Neuronal stem cell (in vitro differentiated cells): ENCODE results near the gene GCN1.
"Not testable (repeated sequence)": the region's sequence is repeated elsewhere in the genome, so short reads cannot be mapped to it uniquely, and the experiment has no call there.

Source experiments
- DNase-seq: peaks from one replicate; pipeline ENCODE4 v3.0.0-alpha.2; 2013; ENCODE audit warnings: low spot score
- H2AFZ ChIP-seq: one replicate; pipeline ENCODE4 v1.6.1; 2013; ENCODE audit warnings: mild to moderate bottlenecking, low read length, inconsistent platforms
- H2AK5ac ChIP-seq: 2 replicates; pipeline ENCODE4 v1.6.1; 2013; ENCODE audit warnings: low read depth, mild to moderate bottlenecking, inconsistent platforms, low read length, moderate library complexity, mixed read lengths
- H2BK120ac ChIP-seq: 2 replicates; pipeline ENCODE4 v1.6.1; 2013; ENCODE audit warnings: low read depth, mild to moderate bottlenecking, inconsistent platforms, low read length, moderate library complexity, mixed read lengths
- H2BK12ac ChIP-seq: one replicate; pipeline ENCODE4 v1.6.1; 2013; ENCODE audit warnings: low read length, inconsistent platforms
- H2BK15ac ChIP-seq: 2 replicates; pipeline ENCODE4 v1.6.1; 2013; ENCODE audit warnings: mild to moderate bottlenecking, low read length, inconsistent platforms, mixed read lengths
- H2BK5ac ChIP-seq: one replicate; pipeline ENCODE4 v1.6.1; 2013; ENCODE audit warnings: inconsistent platforms, mild to moderate bottlenecking, low read length, moderate library complexity
- H3K14ac ChIP-seq: one replicate; pipeline ENCODE4 v1.6.1; 2013; ENCODE audit warnings: low read length, inconsistent platforms
- H3K18ac ChIP-seq: 2 replicates; pipeline ENCODE4 v1.6.1; 2013; ENCODE audit warnings: low read length, inconsistent platforms
- H3K23ac ChIP-seq: 2 replicates; pipeline ENCODE4 v1.6.1; 2013; ENCODE audit warnings: low read depth, mild to moderate bottlenecking, mixed read lengths, low read length, inconsistent platforms; ENCODE audit not compliant: poor library complexity
- H3K27ac ChIP-seq: replicated peaks from 3 replicates; pipeline ENCODE4 v1.5.1; 2013; ENCODE audit warnings: low read length, inconsistent platforms
- H3K27me3 ChIP-seq, 3 experiments: 2 replicates each; pipeline ENCODE4 v1.6.1; 2013; ENCODE audit warnings: low read length in 3 of 3, mild to moderate bottlenecking in 2 of 3, inconsistent platforms in 1 of 3, low read depth in 1 of 3, mixed read lengths in 1 of 3, moderate library complexity in 1 of 3; ENCODE audit not compliant: control insufficient read depth in 3 of 3, insufficient read depth in 3 of 3
- H3K36me3 ChIP-seq, 2 donors: replicated peaks in 1 of 2; 2 replicates each; pipeline ENCODE4 v1.6.1; 2013; ENCODE audit warnings: low read length in 2 of 2; ENCODE audit not compliant: control insufficient read depth in 2 of 2, insufficient read depth in 2 of 2
- H3K4ac ChIP-seq: 2 replicates; pipeline ENCODE4 v1.6.1; 2013; ENCODE audit warnings: inconsistent platforms, mild to moderate bottlenecking, low read length, moderate library complexity
- H3K4me1 ChIP-seq, 2 donors: 1 replicate in 1 of 2; 2 replicates in 1 of 2; pipeline ENCODE4 v1.6.1; 2013; ENCODE audit warnings: low read length in 2 of 2, low read depth in 1 of 2; ENCODE audit not compliant: control insufficient read depth in 2 of 2, insufficient read depth in 1 of 2
- H3K4me2 ChIP-seq: one replicate; pipeline ENCODE4 v1.6.1; 2013; ENCODE audit warnings: mild to moderate bottlenecking, low read length, inconsistent platforms; ENCODE audit not compliant: insufficient read depth, poor library complexity, severe bottlenecking
- H3K4me3 ChIP-seq, 2 donors: 2 replicates each; pipeline ENCODE4 v1.5.1; 2013; ENCODE audit warnings: low read length in 2 of 2, mild to moderate bottlenecking in 2 of 2, inconsistent platforms in 1 of 2, moderate library complexity in 1 of 2
- H3K79me1 ChIP-seq: one replicate; pipeline ENCODE4 v1.6.1; 2013; ENCODE audit warnings: low read depth, mild to moderate bottlenecking, inconsistent platforms, low read length, moderate library complexity
- H3K9ac ChIP-seq: one replicate; pipeline ENCODE4 v1.6.1; 2013; ENCODE audit warnings: mild to moderate bottlenecking, low read depth, low read length, inconsistent platforms; ENCODE audit not compliant: poor library complexity
- H3K9me3 ChIP-seq, 2 donors: replicated peaks in 1 of 2; 2 replicates each; pipeline versions ENCODE3 to v1.6.1; 2013; ENCODE audit warnings: low read length in 2 of 2, mild to moderate bottlenecking in 2 of 2, inconsistent platforms in 1 of 2, low read depth in 1 of 2, mixed read lengths in 1 of 2, moderate library complexity in 1 of 2; ENCODE audit not compliant: control insufficient read depth in 2 of 2, insufficient read depth in 1 of 2
- H4K8ac ChIP-seq: one replicate; pipeline ENCODE4 v1.6.1; 2013; ENCODE audit warnings: low read depth, mild to moderate bottlenecking, inconsistent platforms, low read length, moderate library complexity
- H4K91ac ChIP-seq: one replicate; pipeline ENCODE4 v1.6.1; 2013; ENCODE audit warnings: low read length, low read depth, mild to moderate bottlenecking, inconsistent platforms; ENCODE audit not compliant: poor library complexity
- WGBS, 2 donors: extraction: QIAGEN DNeasy Blood & Tissue Kit; methylation state at CpG; one replicate each; pipeline ENCODE4 v1.1.7; 2013; ENCODE audit warnings: missing lambda C conversion rate in 2 of 2, mixed read lengths in 1 of 2; ENCODE audit not compliant: insufficient read length in 2 of 2, insufficient replicate concordance in 1 of 2; ENCODE audit errors: extremely low coverage in 2 of 2; 5-methylcytosine and 5-hydroxymethylcytosine counted together

The GCN1 gene

GRCh38 chr12:120238217-120238616 lies 43.7 kb upstream of the GCN1 start:
- H3K27me3 ChIP-seq: no peaks in the 10 kb centered on the region
- no peak overlapping the region for H3K27ac ChIP-seq
- H3K79me1 ChIP-seq: peaks cover 7% of the 10 kb centered on the region
- no peak overlapping the region for H4K8ac ChIP-seq
- no peak overlapping the region for H2BK120ac ChIP-seq
- DNase-seq: no peak
- no peak overlapping the region for H2BK12ac ChIP-seq
- no peak overlapping the region for H2AK5ac ChIP-seq
- H4K91ac ChIP-seq: no peak overlapping the region
- H3K4ac ChIP-seq: no peak overlapping the region
- no peak overlapping the region for H3K23ac ChIP-seq
- no CpG with 5 or more reads among the region's 9 CpGs for WGBS, 2 donors
- peak overlapping the region; percentile 13 for H3K18ac ChIP-seq
- no peak overlapping the region for H2BK15ac ChIP-seq
- no peak overlapping the region for H3K4me3 ChIP-seq
- H3K9ac ChIP-seq: no peak overlapping the region
- no peak overlapping the region for H2BK5ac ChIP-seq
- peaks cover 16 to 31% of the 10 kb centered on the region in 2 donors for H3K4me1 ChIP-seq
- H3K9me3 ChIP-seq: no peaks in the 10 kb centered on the region
- H3K4me2 ChIP-seq: no peak overlapping the region
- H2AFZ ChIP-seq: no peak overlapping the region
- no peaks in the 10 kb centered on the region for H3K36me3 ChIP-seq
- H3K14ac ChIP-seq: no peak overlapping the region

GRCh38 chr12:120237360-120238171 lies 43.1 kb upstream of the GCN1 start:
- Histone ChIP-seq H3K23ac (no peak overlapping the region), H3K18ac (no peak overlapping the region), H3K4ac (no peak overlapping the region), H4K91ac (no peak overlapping the region), H3K27me3 (no peaks in the 10 kb centered on the region), H2BK12ac (no peak overlapping the region), H3K79me1 (peaks cover 9% of the 10 kb centered on the region), H2AK5ac (no peak overlapping the region), H3K9me3 (no peaks in the 10 kb centered on the region), H4K8ac (no peak overlapping the region), H3K14ac (no peak overlapping the region), H3K9ac (no peak overlapping the region), H2AFZ (no peak overlapping the region), H2BK120ac (no peak overlapping the region), H3K4me3 (no peak overlapping the region), H3K27ac (no peak overlapping the region), H3K4me1 (peaks cover 21 to 36% of the 10 kb centered on the region in 2 donors), H2BK5ac (no peak overlapping the region), H3K36me3 (no peaks in the 10 kb centered on the region), H2BK15ac (no peak overlapping the region), H3K4me2 (no peak overlapping the region)
- WGBS, 2 donors: no CpG with 5 or more reads among the region's 13 CpGs
- no peak for DNase-seq

- not testable (repeated sequence) for H3K79me1 ChIP-seq, H2BK5ac ChIP-seq, H3K27ac ChIP-seq, H3K4me3 ChIP-seq, H4K91ac ChIP-seq, H2BK12ac ChIP-seq, H3K4me2 ChIP-seq, H3K9me3 ChIP-seq, H3K36me3 ChIP-seq, H2AFZ ChIP-seq, H3K14ac ChIP-seq, H3K18ac ChIP-seq, H2AK5ac ChIP-seq, H3K27me3 ChIP-seq, H4K8ac ChIP-seq, DNase-seq, H3K9ac ChIP-seq, H3K4ac ChIP-seq, H2BK120ac ChIP-seq, H2BK15ac ChIP-seq, H3K23ac ChIP-seq
- H3K4me1 ChIP-seq: peaks cover 29 to 43% of the 10 kb centered on the region in 2 donors
- WGBS, 2 donors: no CpG with 5 or more reads among the region's 3 CpGs
Measured at GRCh38 chr12:120236809-120237208, 42.3 kb upstream of the GCN1 start.

GRCh38 chr12:120235369-120236323 lies 41.1 kb upstream of the GCN1 start:
- Histone ChIP-seq H3K4me3 (peak overlapping the region in 1 of 2 donors; percentile 10), H2BK12ac (no peak overlapping the region), H3K9ac (no peak overlapping the region), H3K36me3 (no peaks in the 10 kb centered on the region), H3K4me1 (peaks cover 40 to 50% of the 10 kb centered on the region in 2 donors), H3K79me1 (peaks cover 9% of the 10 kb centered on the region), H2AK5ac (peak overlapping the region; percentile 61), H4K91ac (no peak overlapping the region), H3K9me3 (no peaks in the 10 kb centered on the region), H4K8ac (no peak overlapping the region), H3K4ac (no peak overlapping the region), H2BK15ac (no peak overlapping the region), H2BK5ac (peak overlapping the region; percentile 22), H3K14ac (no peak overlapping the region), H3K27me3 (no peaks in the 10 kb centered on the region), H3K23ac (no peak overlapping the region), H3K27ac (no peak overlapping the region), H2AFZ (peak overlapping the region; percentile 59), H3K4me2 (no peak overlapping the region), H3K18ac (peak overlapping the region; percentile 76), H2BK120ac (no peak overlapping the region)
- no CpG with 5 or more reads among the region's 18 CpGs for WGBS, 2 donors
- DNase-seq: no peak
